Mesendoderm (in vitro differentiated cells): ENCODE results near the gene AOPEP.
A peak's percentile ranks its signal among the peaks of the same experiment; 100 is the strongest.

Experiments
- DNase-seq: peaks from one replicate; pipeline ENCODE4 v3.0.0; 2013
- H2AK5ac ChIP-seq: 2 replicates; pipeline ENCODE4 v1.6.1; 2013; ENCODE audit warnings: low read length, inconsistent platforms
- H2BK120ac ChIP-seq: 2 replicates; pipeline ENCODE4 v1.6.1; 2013; ENCODE audit warnings: low read depth, mild to moderate bottlenecking, low read length, moderate library complexity, mixed read lengths
- H2BK15ac ChIP-seq: replicated peaks from 2 replicates; pipeline ENCODE4 v1.6.1; 2013; ENCODE audit warnings: low read depth, mild to moderate bottlenecking, moderate library complexity
- H2BK5ac ChIP-seq: 2 replicates; pipeline ENCODE4 v1.6.1; 2013; ENCODE audit warnings: low read length, inconsistent platforms
- H3K18ac ChIP-seq: 2 replicates; pipeline ENCODE4 v1.6.1; 2013; ENCODE audit warnings: mild to moderate bottlenecking, low read length, mixed read lengths
- H3K23ac ChIP-seq: one replicate; pipeline ENCODE4 v1.6.1; 2013; ENCODE audit warnings: low read length
- H3K27ac ChIP-seq: 2 replicates; pipeline ENCODE4 v1.5.1; 2013; ENCODE audit warnings: low read depth, mild to moderate bottlenecking, inconsistent platforms, low read length, moderate library complexity
- H3K27me3 ChIP-seq: 2 replicates; pipeline ENCODE4 v1.6.1; 2013; ENCODE audit warnings: low read length, control low read depth, mild to moderate bottlenecking, inconsistent platforms; ENCODE audit not compliant: insufficient read depth, poor library complexity
- H3K36me3 ChIP-seq: 2 replicates; pipeline ENCODE4 v1.6.1; 2013; ENCODE audit warnings: low read length, inconsistent platforms; ENCODE audit not compliant: control insufficient read depth, insufficient read depth
- H3K4ac ChIP-seq: one replicate; pipeline ENCODE4 v1.6.1; 2013; ENCODE audit warnings: low read depth, mild to moderate bottlenecking, low read length, moderate library complexity
- H3K4me1 ChIP-seq: 2 replicates; pipeline ENCODE4 v1.6.1; 2013; ENCODE audit warnings: low read depth, low read length, inconsistent platforms; ENCODE audit not compliant: control insufficient read depth
- H3K4me2 ChIP-seq: 2 replicates; pipeline ENCODE4 v1.6.1; 2013; ENCODE audit warnings: low read length
- H3K4me3 ChIP-seq: 2 replicates; pipeline ENCODE4 v1.5.1; 2013; ENCODE audit warnings: mild to moderate bottlenecking, low read length
- H3K56ac ChIP-seq: one replicate; pipeline ENCODE4 v1.6.1; 2013; ENCODE audit warnings: low read length
- H3K79me1 ChIP-seq: 2 replicates; pipeline ENCODE4 v1.6.1; 2013; ENCODE audit warnings: low read length, inconsistent platforms
- H3K79me2 ChIP-seq: 2 replicates; pipeline ENCODE4 v1.6.1; 2013; ENCODE audit warnings: mild to moderate bottlenecking, low read length; ENCODE audit not compliant: control insufficient read depth, insufficient read depth
- H3K9ac ChIP-seq: 2 replicates; pipeline ENCODE4 v1.6.1; 2013; ENCODE audit warnings: low read length, inconsistent platforms
- H4K5ac ChIP-seq: one replicate; pipeline ENCODE4 v1.6.1; 2013; ENCODE audit warnings: low read length
- H4K8ac ChIP-seq: one replicate; pipeline ENCODE4 v1.6.1; 2013; ENCODE audit warnings: low read depth, mild to moderate bottlenecking, control low read depth, low read length, moderate library complexity
- WGBS: extraction: QIAGEN DNeasy Blood & Tissue Kit; methylation state at CpG from one replicate; pipeline ENCODE4 v1.1.7; 2013; ENCODE audit warnings: low lambda C conversion rate, missing lambda C conversion rate; ENCODE audit not compliant: insufficient coverage; ENCODE audit errors: extremely low coverage; 5-methylcytosine and 5-hydroxymethylcytosine counted together

The AOPEP gene

GRCh38 chr9:94885854-94886447 is 159.5 kb downstream of the AOPEP start:
- Histone ChIP-seq H2BK120ac (no peak overlapping the region), H3K9ac (no peak overlapping the region), H3K56ac (no peak overlapping the region), H3K23ac (no peak overlapping the region), H3K27me3 (no peaks in the 10 kb centered on the region), H2BK5ac (no peak overlapping the region), H2BK15ac (peak overlapping the region; percentile 74), H3K4me3 (no peak overlapping the region), H3K36me3 (no peaks in the 10 kb centered on the region), H4K8ac (no peak overlapping the region), H3K4me1 (no peaks in the 10 kb centered on the region), H3K4me2 (no peak overlapping the region), H3K27ac (no peak overlapping the region), H3K4ac (no peak overlapping the region), H4K5ac (no peak overlapping the region), H3K18ac (peak overlapping the region; percentile 75), H3K79me1 (no peaks in the 10 kb centered on the region), H3K79me2 (no peaks in the 10 kb centered on the region), H2AK5ac (no peak overlapping the region)
- no peak for DNase-seq
- no CpG with 5 or more reads among the region's 4 CpGs for WGBS

GRCh38 chr9:94887721-94888120 is 161.2 kb downstream of the AOPEP start:
- H3K9ac ChIP-seq = no peak overlapping the region
- no peak overlapping the region for H3K4me3 ChIP-seq
- DNase-seq = no peak
- no peak overlapping the region for H2AK5ac ChIP-seq
- no peaks in the 10 kb centered on the region for H3K4me1 ChIP-seq
- H3K79me2 ChIP-seq = no peaks in the 10 kb centered on the region
- no peak overlapping the region for H4K8ac ChIP-seq
- no peak overlapping the region for H2BK5ac ChIP-seq
- no peak overlapping the region for H3K23ac ChIP-seq
- no peak overlapping the region for H3K4me2 ChIP-seq
- no peak overlapping the region for H2BK120ac ChIP-seq
- no CpG with 5 or more reads among the region's 2 CpGs for WGBS
- H3K27ac ChIP-seq = no peak overlapping the region
- no peak overlapping the region for H3K56ac ChIP-seq
- H3K4ac ChIP-seq = no peak overlapping the region
- no peak overlapping the region for H3K18ac ChIP-seq
- no peak overlapping the region for H4K5ac ChIP-seq
- H3K79me1 ChIP-seq = no peaks in the 10 kb centered on the region
- H3K27me3 ChIP-seq = no peaks in the 10 kb centered on the region
- H3K36me3 ChIP-seq = no peaks in the 10 kb centered on the region
- H2BK15ac ChIP-seq = no peak overlapping the region

- DNase-seq = no peak
- H3K9ac ChIP-seq = no peak overlapping the region
- H3K36me3 ChIP-seq = no peaks in the 10 kb centered on the region
- H4K5ac ChIP-seq = no peak overlapping the region
- no peak overlapping the region for H3K56ac ChIP-seq
- H3K4ac ChIP-seq = no peak overlapping the region
- H3K18ac ChIP-seq = no peak overlapping the region
- H3K4me1 ChIP-seq = no peaks in the 10 kb centered on the region
- H2BK15ac ChIP-seq = no peak overlapping the region
- H4K8ac ChIP-seq = no peak overlapping the region
- no peak overlapping the region for H2BK5ac ChIP-seq
- no peaks in the 10 kb centered on the region for H3K27me3 ChIP-seq
- no peaks in the 10 kb centered on the region for H3K79me2 ChIP-seq
- WGBS = no CpG with 5 or more reads among the region's 8 CpGs
- H3K23ac ChIP-seq = no peak overlapping the region
- no peaks in the 10 kb centered on the region for H3K79me1 ChIP-seq
- no peak overlapping the region for H2AK5ac ChIP-seq
- H3K4me2 ChIP-seq = no peak overlapping the region
- H3K4me3 ChIP-seq = no peak overlapping the region
- no peak overlapping the region for H2BK120ac ChIP-seq
- no peak overlapping the region for H3K27ac ChIP-seq
Measured at GRCh38 chr9:94888775-94889174, 162.3 kb downstream of the AOPEP start.

GRCh38 chr9:94889628-94890027 is 163.1 kb downstream of the AOPEP start:
- Histone ChIP-seq H3K79me2 (no peaks in the 10 kb centered on the region), H2BK5ac (no peak overlapping the region), H3K27me3 (no peaks in the 10 kb centered on the region), H3K23ac (no peak overlapping the region), H2AK5ac (no peak overlapping the region), H3K4me1 (no peaks in the 10 kb centered on the region), H3K36me3 (no peaks in the 10 kb centered on the region), H3K4ac (no peak overlapping the region), H3K27ac (no peak overlapping the region), H3K9ac (no peak overlapping the region), H3K4me2 (no peak overlapping the region), H3K4me3 (no peak overlapping the region), H3K56ac (no peak overlapping the region), H3K79me1 (no peaks in the 10 kb centered on the region), H4K8ac (no peak overlapping the region), H2BK120ac (no peak overlapping the region), H3K18ac (no peak overlapping the region), H2BK15ac (no peak overlapping the region), H4K5ac (no peak overlapping the region)
- no peak for DNase-seq
- WGBS = no CpG with 5 or more reads among the region's 3 CpGs

- H3K4me3 ChIP-seq = no peak overlapping the region
- no peak for DNase-seq
- WGBS = no CpG with 5 or more reads among the region's 1 CpG
- H3K4ac ChIP-seq = no peak overlapping the region
- H3K27ac ChIP-seq = no peak overlapping the region
- H2BK15ac ChIP-seq = no peak overlapping the region
- no peak overlapping the region for H3K18ac ChIP-seq
- H3K79me2 ChIP-seq = no peaks in the 10 kb centered on the region
- H3K4me2 ChIP-seq = no peak overlapping the region
- no peak overlapping the region for H2BK5ac ChIP-seq
- H2BK120ac ChIP-seq = no peak overlapping the region
- no peaks in the 10 kb centered on the region for H3K27me3 ChIP-seq
- H3K4me1 ChIP-seq = no peaks in the 10 kb centered on the region
- H4K5ac ChIP-seq = no peak overlapping the region
- no peak overlapping the region for H3K23ac ChIP-seq
- H3K36me3 ChIP-seq = no peaks in the 10 kb centered on the region
- H3K79me1 ChIP-seq = no peaks in the 10 kb centered on the region
- H2AK5ac ChIP-seq = no peak overlapping the region
- H3K56ac ChIP-seq = no peak overlapping the region
- no peak overlapping the region for H3K9ac ChIP-seq
- H4K8ac ChIP-seq = no peak overlapping the region
Measured at GRCh38 chr9:94891183-94891582, 164.7 kb downstream of the AOPEP start.

- H4K8ac ChIP-seq = no peak overlapping the region
Measured at GRCh38 chr9:94892675-94893074, 166.2 kb downstream of the AOPEP start.

More at GRCh38 chr9:94892675-94893074, 166.2 kb downstream of the AOPEP start:
- no peak overlapping the region for H2BK15ac ChIP-seq
- no peak overlapping the region for H3K9ac ChIP-seq
- no peak overlapping the region for H3K4me3 ChIP-seq
- no peaks in the 10 kb centered on the region for H3K27me3 ChIP-seq
- H3K4ac ChIP-seq = no peak overlapping the region
- H3K4me1 ChIP-seq = no peaks in the 10 kb centered on the region
- no peak overlapping the region for H3K18ac ChIP-seq
- H3K23ac ChIP-seq = no peak overlapping the region
- no peak for DNase-seq
- no peak overlapping the region for H2AK5ac ChIP-seq
- no peak overlapping the region for H2BK120ac ChIP-seq
- H3K79me1 ChIP-seq = no peaks in the 10 kb centered on the region
- H3K4me2 ChIP-seq = no peak overlapping the region
- H3K36me3 ChIP-seq = no peaks in the 10 kb centered on the region
- no peak overlapping the region for H3K56ac ChIP-seq
- H2BK5ac ChIP-seq = no peak overlapping the region
- H3K27ac ChIP-seq = no peak overlapping the region
- H3K79me2 ChIP-seq = no peaks in the 10 kb centered on the region
- no CpG with 5 or more reads among the region's 1 CpG for WGBS
- H4K5ac ChIP-seq = no peak overlapping the region
